K562 (cell line): Measurements from ENCODE around the gene RABL6. TPM values are rescaled to one million over a fixed set of nuclear protein-coding genes. Genes with fewer than 3 reads are reported as not detected.

Experiments used
- ATAC-seq: fragments of 200-7000 bp; cut with Tn5 transposase; 3 replicates; pipeline ENCODE4 v1.9.1; 2020; ENCODE audit warnings: moderate library complexity
- BruUV-seq: library from RNA; stranded (reverse); fragments of 400-500 nt; replicated peaks from 2 replicates; lab custom pipeline; 2021; lab: Mats Ljungman, UMichigan
- CTCF ChIA-PET: fragments of 300-600 bp; formaldehyde crosslinking; extraction: SDS; loops from one replicate; lab custom pipeline; 2021; ENCODE audit warnings: low intra/inter-chr PET ratio; lab: Yijun Ruan, JAX
- POLR2A ChIA-PET: fragments of 300-600, 350-650 bp; sonication (Branson Sonifier 250); formaldehyde crosslinking; extraction: SDS; loops from one replicate; lab custom pipeline; 2021; ENCODE audit warnings: antibody characterized with exemption, inconsistent platforms; lab: Yijun Ruan, JAX
- DNase-seq, 4 experiments: peaks; one replicate each; pipeline versions ENCODE4 v3.0.0 to v3.0.0-alpha.2; 2011 to 2018; ENCODE audit warnings: low spot score in 3 of 4, mixed read lengths in 3 of 4; ENCODE audit errors: extremely low read depth in 1 of 4
- FAIRE-seq: peaks from 2 replicates; lab custom pipeline; 2011; peaks lifted over from hg19 to GRCh38; lab: Jason Lieb, UNC
- H2AFZ ChIP-seq: 2 replicates; pipeline ENCODE4 v1.6.0; 2011; ENCODE audit warnings: low read depth, low read length, control low read depth, inconsistent platforms
- H3K27ac ChIP-seq: fragments of 200-600 bp; 3 replicates; pipeline ENCODE4 v1.8.0; 2011; ENCODE audit warnings: low read depth, mild to moderate bottlenecking, control low read depth, inconsistent platforms, low read length, moderate library complexity, mixed read lengths; ENCODE audit errors: extremely low read depth
- H3K27me3 ChIP-seq, 2 experiments: fragments of 300-600 bp in 1 of 2; 2 replicates in 1 of 2; 3 replicates in 1 of 2; pipeline versions ENCODE4 v1.6.0 to v1.8.0; 2011; ENCODE audit warnings: inconsistent platforms in 2 of 2, low read length in 2 of 2, mild to moderate bottlenecking in 1 of 2, mixed read lengths in 1 of 2, moderate library complexity in 1 of 2; ENCODE audit not compliant: control insufficient read depth in 2 of 2, insufficient read depth in 2 of 2
- H3K36me3 ChIP-seq: fragments of 300-600 bp; 3 replicates; pipeline ENCODE4 v1.8.0; 2011; ENCODE audit warnings: mild to moderate bottlenecking, low read length, inconsistent platforms; ENCODE audit not compliant: control insufficient read depth, insufficient read depth
- H3K4me1 ChIP-seq, 2 experiments: fragments of 200-600 bp in 1 of 2; replicated peaks in 1 of 2; 2 replicates in 1 of 2; 3 replicates in 1 of 2; pipeline versions ENCODE4 v1.5.1 to v1.8.0; 2011; ENCODE audit warnings: inconsistent platforms in 2 of 2, low read length in 2 of 2, mild to moderate bottlenecking in 1 of 2, mixed read lengths in 1 of 2, moderate library complexity in 1 of 2; ENCODE audit not compliant: control insufficient read depth in 2 of 2, insufficient read depth in 2 of 2
- H3K4me2 ChIP-seq: 2 replicates; pipeline ENCODE4 v1.6.1; 2011; ENCODE audit warnings: low read length, control low read depth, inconsistent platforms, mixed read lengths; ENCODE audit not compliant: insufficient read depth
- H3K4me3 ChIP-seq: fragments of 200-600 bp; sonication (generic), shearing (Covaris generic); 2 replicates; pipeline ENCODE4 v1.5.1; 2016; ENCODE audit warnings: control low read depth, inconsistent platforms
- H3K79me2 ChIP-seq: fragments of 200-600 bp; 3 replicates; pipeline ENCODE4 v1.8.0; 2011; ENCODE audit warnings: low read length, inconsistent platforms; ENCODE audit not compliant: control insufficient read depth, insufficient read depth
- H3K9ac ChIP-seq, 2 experiments: 2 replicates each; pipeline versions ENCODE4 v1.6.0 to v1.6.1; 2011; ENCODE audit warnings: low read depth in 2 of 2, low read length in 2 of 2, control low read depth in 1 of 2, inconsistent platforms in 1 of 2, mild to moderate bottlenecking in 1 of 2, mixed read lengths in 1 of 2; ENCODE audit not compliant: insufficient read depth in 1 of 2
- H3K9me1 ChIP-seq: one replicate; pipeline ENCODE4 v1.6.0; 2011; ENCODE audit warnings: inconsistent platforms, mild to moderate bottlenecking, low read length, moderate library complexity; ENCODE audit not compliant: control insufficient read depth, insufficient read depth
- H3K9me3 ChIP-seq: replicated peaks from 2 replicates; pipeline ENCODE4 v1.5.1; 2011; ENCODE audit warnings: low read depth, low read length, inconsistent platforms; ENCODE audit not compliant: control insufficient read depth, insufficient read depth
- H4K20me1 ChIP-seq: replicated peaks from 2 replicates; pipeline ENCODE4 v1.6.1; 2011; ENCODE audit warnings: low read length, inconsistent platforms, mixed read lengths; ENCODE audit not compliant: control insufficient read depth, insufficient read depth
- HOXB6 ChIP-seq: fragments of 250-450 bp; sonication (Bioruptor Pico); IDR thresholded peaks from 2 replicates; pipeline ENCODE4 v1.5.1; 2022; ENCODE audit warnings: mild to moderate bottlenecking, borderline replicate concordance
- PCBP2 ChIP-seq: fragments of 200-400 bp; formaldehyde crosslinking; IDR thresholded peaks from 2 replicates; pipeline ENCODE4 v1.6.1; 2018; ENCODE audit warnings: low read length, low read depth, mild to moderate bottlenecking, moderate library complexity; ENCODE audit not compliant: poor library complexity, severe bottlenecking
- PHTF2 ChIP-seq: fragments of 250-450 bp; sonication (Bioruptor Pico); IDR thresholded peaks from 2 replicates; pipeline ENCODE4 v1.5.0; 2021; ENCODE audit warnings: mild to moderate bottlenecking
- ZNF561 ChIP-seq: fragments of 450-650 bp; formaldehyde crosslinking; conservative IDR thresholded peaks from 2 replicates; pipeline ENCODE4 v1.4.0; 2020; ENCODE audit warnings: mild to moderate bottlenecking, moderate library complexity
- ZNF764 ChIP-seq: fragments of 250-450 bp; sonication (Bioruptor Pico); IDR thresholded peaks from 2 replicates; pipeline ENCODE4 v1.4.0; 2020; ENCODE audit warnings: low read depth, mild to moderate bottlenecking, moderate library complexity
- WGBS: fragments of 100-300 bp; shearing (Covaris generic); methylation state at CpG from one replicate; pipeline ENCODE4 v1.1.6; 2016; ENCODE audit warnings: low coverage, mixed read lengths; ENCODE audit not compliant: insufficient coverage; ENCODE audit errors: missing lambda C conversion rate; 5-methylcytosine and 5-hydroxymethylcytosine counted together
- in situ Hi-C: fragments of 300-500 bp; cut with MboI; formaldehyde crosslinking; loops from 4 replicates; pipeline ENCODE4 v1.15.0; 2018; ENCODE audit warnings: inconsistent platforms, mixed read lengths
- intact Hi-C: fragments of 100-400 bp; cut with micrococcal nuclease; formaldehyde crosslinking; loops from 2 replicates; pipeline ENCODE4 v1.14.2; 2022
- polyA plus RNA-seq, 8 experiments: library from polyadenylated mRNA; depleted of rRNA in 4 of 8; stranded (reverse) in 5 of 8; unstranded in 3 of 8; fragments of >200 nt; fragmentation: Nextera tagmentation in 2 of 8; fragmentation: Illumina TruSeq in 1 of 8; extraction: Ambion mirVana in 2 of 8; extraction: Trizol in 1 of 8; gene quantifications; 2 replicates each; pipeline versions ENCODE4 v1.2.1 to v1.2.3, GENCODE V29; 2011 to 2014; ENCODE audit warnings: inconsistent platforms in 1 of 8, missing spikeins in 1 of 8
- total RNA-seq, 7 experiments: library from RNA; depleted of rRNA in 6 of 7; stranded (reverse); fragments of >200 nt in 6 of 7; fragmentation: Illumina TruSeq in 2 of 7; extraction: Trizol in 2 of 7; gene quantifications; 2 replicates each; pipeline versions ENCODE4 v1.2.1 to v1.2.3, GENCODE V29; 2011 to 2021; ENCODE audit warnings: low replicate concordance in 1 of 7
- TF ChIP-seq, protein P1 (sequence below): fragments of 450-650 bp; formaldehyde crosslinking; IDR thresholded peaks from 2 replicates; pipeline ENCODE4 v1.4.0; 2020; ENCODE audit warnings: mild to moderate bottlenecking, moderate library complexity
- TF ChIP-seq, protein P2 (sequence below): fragments of 250-450 bp; sonication (Bioruptor Pico); IDR thresholded peaks from 2 replicates; pipeline ENCODE4 v1.5.0; 2020; ENCODE audit warnings: mild to moderate bottlenecking, borderline replicate concordance
- TF ChIP-seq, protein P3 (sequence below): fragments of 250-450 bp; sonication (Bioruptor Pico); IDR thresholded peaks from 2 replicates; pipeline ENCODE4 v1.8.0; 2021; ENCODE audit warnings: mild to moderate bottlenecking, moderate library complexity
- TF ChIP-seq, protein P4 (sequence below): sonication (generic); formaldehyde crosslinking; IDR thresholded peaks from 2 replicates; pipeline ENCODE4 v1.8.0; 2023; ENCODE audit warnings: missing genetic modification reagents, mild to moderate bottlenecking, borderline replicate concordance

The RABL6 gene
- total and polyA plus RNA-seq, 9 of the 15 experiments (the other 6 are each of a cell fraction or from before 2014, with no cell fraction given), result 5.6 to 181 (median 84.5) TPM

DNA sequence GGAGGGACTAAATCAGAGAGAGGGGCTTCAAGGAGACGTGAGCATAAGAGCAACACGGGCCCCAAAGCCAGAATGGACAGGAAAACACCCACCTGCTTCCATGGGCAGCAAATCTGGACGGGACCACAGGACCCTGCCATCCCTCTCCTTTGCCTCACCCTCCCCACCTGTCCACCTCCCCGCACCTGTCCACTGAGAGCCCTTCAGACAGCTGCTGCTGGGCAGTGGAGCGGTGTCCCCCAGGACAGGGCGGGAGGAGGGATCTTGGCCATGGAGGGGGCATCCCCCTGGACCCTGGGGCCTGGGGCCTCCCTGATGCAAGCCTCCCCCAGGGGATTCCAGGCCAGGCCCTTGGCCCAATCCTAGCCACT lies 9.1 kb upstream of the RABL6 start:
- Histone ChIP-seq H2AFZ (no peak overlapping the region), H3K9me1 (peaks cover under 1% of the 10 kb centered on the region), H3K9me3 (no peaks in the 10 kb centered on the region), H3K4me2 (no peak overlapping the region), H3K27ac (no peak overlapping the region), H3K79me2 (no peaks in the 10 kb centered on the region), H3K4me3 (no peak overlapping the region), H4K20me1 (no peaks in the 10 kb centered on the region), H3K27me3 (no peaks in the 10 kb centered on the region), H3K36me3 (peaks cover 2% of the 10 kb centered on the region; the same call in 1 of the 3 replicates), H3K9ac (peak overlapping the region in 1 of 2 experiments; percentile 76; a peak in 1 of 4 replicates), H3K4me1 (peaks cover 41 to 71% of the 10 kb centered on the region in 2 experiments; a peak in 4 of 5 replicates)
- DNase-seq (no peak), FAIRE-seq (no peak), ATAC-seq (no peak)
- intact Hi-C loops (no loop called here), in situ Hi-C loops (loop anchor here (25.0 kb wide), 1 partner anchor 439 kb away; the partner anchor contains the start of genes CYSRT1, RNF224, SLC34A3 and TUBB4B)
- no TSS peak for BruUV-seq
- ChIA-PET POLR2A (no interaction called here), CTCF (no interaction called here)
- 90% methylated on average over 6 of the region's 6 CpGs for WGBS
- TF ChIP-seq PCBP2 (no peak), ZNF764 (no peak), ZNF561 (CRISPR knock-in tag) (no peak), HOXB6 (CRISPR knock-in tag) (no peak), PHTF2 (CRISPR knock-in tag) (no peak)
- TF ChIP-seq, protein P1, sequence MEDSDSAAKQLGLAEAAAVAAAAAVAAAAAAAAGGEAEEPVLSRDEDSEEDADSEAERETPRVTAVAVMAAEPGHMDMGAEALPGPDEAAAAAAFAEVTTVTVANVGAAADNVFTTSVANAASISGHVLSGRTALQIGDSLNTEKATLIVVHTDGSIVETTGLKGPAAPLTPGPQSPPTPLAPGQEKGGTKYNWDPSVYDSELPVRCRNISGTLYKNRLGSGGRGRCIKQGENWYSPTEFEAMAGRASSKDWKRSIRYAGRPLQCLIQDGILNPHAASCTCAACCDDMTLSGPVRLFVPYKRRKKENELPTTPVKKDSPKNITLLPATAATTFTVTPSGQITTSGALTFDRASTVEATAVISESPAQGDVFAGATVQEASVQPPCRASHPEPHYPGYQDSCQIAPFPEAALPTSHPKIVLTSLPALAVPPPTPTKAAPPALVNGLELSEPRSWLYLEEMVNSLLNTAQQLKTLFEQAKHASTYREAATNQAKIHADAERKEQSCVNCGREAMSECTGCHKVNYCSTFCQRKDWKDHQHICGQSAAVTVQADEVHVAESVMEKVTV (CRISPR knock-in tag), result no peak
- TF ChIP-seq, protein P2, sequence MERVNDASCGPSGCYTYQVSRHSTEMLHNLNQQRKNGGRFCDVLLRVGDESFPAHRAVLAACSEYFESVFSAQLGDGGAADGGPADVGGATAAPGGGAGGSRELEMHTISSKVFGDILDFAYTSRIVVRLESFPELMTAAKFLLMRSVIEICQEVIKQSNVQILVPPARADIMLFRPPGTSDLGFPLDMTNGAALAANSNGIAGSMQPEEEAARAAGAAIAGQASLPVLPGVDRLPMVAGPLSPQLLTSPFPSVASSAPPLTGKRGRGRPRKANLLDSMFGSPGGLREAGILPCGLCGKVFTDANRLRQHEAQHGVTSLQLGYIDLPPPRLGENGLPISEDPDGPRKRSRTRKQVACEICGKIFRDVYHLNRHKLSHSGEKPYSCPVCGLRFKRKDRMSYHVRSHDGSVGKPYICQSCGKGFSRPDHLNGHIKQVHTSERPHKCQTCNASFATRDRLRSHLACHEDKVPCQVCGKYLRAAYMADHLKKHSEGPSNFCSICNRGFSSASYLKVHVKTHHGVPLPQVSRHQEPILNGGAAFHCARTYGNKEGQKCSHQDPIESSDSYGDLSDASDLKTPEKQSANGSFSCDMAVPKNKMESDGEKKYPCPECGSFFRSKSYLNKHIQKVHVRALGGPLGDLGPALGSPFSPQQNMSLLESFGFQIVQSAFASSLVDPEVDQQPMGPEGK (CRISPR knock-in tag), result no peak
- TF ChIP-seq, protein P3, sequence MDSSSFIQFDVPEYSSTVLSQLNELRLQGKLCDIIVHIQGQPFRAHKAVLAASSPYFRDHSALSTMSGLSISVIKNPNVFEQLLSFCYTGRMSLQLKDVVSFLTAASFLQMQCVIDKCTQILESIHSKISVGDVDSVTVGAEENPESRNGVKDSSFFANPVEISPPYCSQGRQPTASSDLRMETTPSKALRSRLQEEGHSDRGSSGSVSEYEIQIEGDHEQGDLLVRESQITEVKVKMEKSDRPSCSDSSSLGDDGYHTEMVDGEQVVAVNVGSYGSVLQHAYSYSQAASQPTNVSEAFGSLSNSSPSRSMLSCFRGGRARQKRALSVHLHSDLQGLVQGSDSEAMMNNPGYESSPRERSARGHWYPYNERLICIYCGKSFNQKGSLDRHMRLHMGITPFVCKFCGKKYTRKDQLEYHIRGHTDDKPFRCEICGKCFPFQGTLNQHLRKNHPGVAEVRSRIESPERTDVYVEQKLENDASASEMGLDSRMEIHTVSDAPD, result no peak
- TF ChIP-seq, protein P4, sequence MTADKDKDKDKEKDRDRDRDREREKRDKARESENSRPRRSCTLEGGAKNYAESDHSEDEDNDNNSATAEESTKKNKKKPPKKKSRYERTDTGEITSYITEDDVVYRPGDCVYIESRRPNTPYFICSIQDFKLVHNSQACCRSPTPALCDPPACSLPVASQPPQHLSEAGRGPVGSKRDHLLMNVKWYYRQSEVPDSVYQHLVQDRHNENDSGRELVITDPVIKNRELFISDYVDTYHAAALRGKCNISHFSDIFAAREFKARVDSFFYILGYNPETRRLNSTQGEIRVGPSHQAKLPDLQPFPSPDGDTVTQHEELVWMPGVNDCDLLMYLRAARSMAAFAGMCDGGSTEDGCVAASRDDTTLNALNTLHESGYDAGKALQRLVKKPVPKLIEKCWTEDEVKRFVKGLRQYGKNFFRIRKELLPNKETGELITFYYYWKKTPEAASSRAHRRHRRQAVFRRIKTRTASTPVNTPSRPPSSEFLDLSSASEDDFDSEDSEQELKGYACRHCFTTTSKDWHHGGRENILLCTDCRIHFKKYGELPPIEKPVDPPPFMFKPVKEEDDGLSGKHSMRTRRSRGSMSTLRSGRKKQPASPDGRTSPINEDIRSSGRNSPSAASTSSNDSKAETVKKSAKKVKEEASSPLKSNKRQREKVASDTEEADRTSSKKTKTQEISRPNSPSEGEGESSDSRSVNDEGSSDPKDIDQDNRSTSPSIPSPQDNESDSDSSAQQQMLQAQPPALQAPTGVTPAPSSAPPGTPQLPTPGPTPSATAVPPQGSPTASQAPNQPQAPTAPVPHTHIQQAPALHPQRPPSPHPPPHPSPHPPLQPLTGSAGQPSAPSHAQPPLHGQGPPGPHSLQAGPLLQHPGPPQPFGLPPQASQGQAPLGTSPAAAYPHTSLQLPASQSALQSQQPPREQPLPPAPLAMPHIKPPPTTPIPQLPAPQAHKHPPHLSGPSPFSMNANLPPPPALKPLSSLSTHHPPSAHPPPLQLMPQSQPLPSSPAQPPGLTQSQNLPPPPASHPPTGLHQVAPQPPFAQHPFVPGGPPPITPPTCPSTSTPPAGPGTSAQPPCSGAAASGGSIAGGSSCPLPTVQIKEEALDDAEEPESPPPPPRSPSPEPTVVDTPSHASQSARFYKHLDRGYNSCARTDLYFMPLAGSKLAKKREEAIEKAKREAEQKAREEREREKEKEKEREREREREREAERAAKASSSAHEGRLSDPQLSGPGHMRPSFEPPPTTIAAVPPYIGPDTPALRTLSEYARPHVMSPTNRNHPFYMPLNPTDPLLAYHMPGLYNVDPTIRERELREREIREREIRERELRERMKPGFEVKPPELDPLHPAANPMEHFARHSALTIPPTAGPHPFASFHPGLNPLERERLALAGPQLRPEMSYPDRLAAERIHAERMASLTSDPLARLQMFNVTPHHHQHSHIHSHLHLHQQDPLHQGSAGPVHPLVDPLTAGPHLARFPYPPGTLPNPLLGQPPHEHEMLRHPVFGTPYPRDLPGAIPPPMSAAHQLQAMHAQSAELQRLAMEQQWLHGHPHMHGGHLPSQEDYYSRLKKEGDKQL, result no peak
